GM18868 (cell line): Measurements from ENCODE around the gene PACSIN3.

Experiments used
- ATAC-seq: cut with Tn5 transposase; IDR thresholded peaks from one replicate; pipeline ENCODE4 v1.9.1; 2021; ENCODE audit warnings: mild to moderate bottlenecking, moderate library complexity; ENCODE audit not compliant: unreplicated experiment

Gene PACSIN3

DNA sequence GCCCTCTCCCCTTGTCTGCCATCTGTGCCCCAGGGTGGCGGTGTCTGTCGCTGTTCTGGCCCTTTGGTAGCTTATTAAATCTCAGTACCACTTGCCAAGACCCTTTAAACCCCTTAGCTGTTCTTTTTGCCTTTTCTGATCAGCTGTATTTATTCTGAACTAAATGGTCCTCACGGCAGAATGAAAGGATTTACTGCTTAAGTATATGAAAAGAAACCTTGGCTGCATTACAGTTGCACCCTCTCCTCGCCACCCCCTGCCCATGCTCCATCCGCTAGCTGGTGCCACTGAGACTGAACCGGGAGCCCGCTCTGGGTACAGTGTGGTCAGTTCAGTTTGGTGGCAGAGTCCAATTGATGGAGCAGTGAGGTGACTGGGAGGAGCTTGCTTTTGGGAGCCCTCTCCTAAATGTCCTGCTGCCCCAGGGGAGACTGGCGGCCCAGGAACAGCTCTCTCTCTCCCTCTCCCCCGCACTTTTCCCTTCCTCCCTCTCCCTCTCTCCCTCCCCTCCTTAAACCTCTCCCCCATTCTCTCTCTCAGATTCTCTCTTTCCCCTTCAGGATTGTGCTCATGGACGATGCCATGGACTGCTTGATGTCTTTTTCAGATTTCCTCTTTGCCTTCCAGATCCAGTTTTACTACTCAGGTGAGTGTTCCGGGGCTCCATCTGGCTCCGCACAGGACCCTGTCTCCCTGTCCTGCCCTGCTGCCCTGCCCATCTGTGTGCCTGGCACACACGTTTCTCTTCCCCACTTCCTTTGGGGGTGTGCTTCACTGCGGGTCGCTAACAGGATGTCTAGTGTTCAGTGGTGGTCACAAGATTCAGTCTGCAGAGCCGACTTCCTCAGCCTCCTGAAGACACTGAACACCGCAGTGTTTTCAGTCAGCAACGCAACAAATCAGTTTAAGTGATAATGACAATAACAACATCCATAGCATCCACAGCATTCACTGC lies 31.3 kb downstream of the PACSIN3 start:
- no peak for ATAC-seq

DNA sequence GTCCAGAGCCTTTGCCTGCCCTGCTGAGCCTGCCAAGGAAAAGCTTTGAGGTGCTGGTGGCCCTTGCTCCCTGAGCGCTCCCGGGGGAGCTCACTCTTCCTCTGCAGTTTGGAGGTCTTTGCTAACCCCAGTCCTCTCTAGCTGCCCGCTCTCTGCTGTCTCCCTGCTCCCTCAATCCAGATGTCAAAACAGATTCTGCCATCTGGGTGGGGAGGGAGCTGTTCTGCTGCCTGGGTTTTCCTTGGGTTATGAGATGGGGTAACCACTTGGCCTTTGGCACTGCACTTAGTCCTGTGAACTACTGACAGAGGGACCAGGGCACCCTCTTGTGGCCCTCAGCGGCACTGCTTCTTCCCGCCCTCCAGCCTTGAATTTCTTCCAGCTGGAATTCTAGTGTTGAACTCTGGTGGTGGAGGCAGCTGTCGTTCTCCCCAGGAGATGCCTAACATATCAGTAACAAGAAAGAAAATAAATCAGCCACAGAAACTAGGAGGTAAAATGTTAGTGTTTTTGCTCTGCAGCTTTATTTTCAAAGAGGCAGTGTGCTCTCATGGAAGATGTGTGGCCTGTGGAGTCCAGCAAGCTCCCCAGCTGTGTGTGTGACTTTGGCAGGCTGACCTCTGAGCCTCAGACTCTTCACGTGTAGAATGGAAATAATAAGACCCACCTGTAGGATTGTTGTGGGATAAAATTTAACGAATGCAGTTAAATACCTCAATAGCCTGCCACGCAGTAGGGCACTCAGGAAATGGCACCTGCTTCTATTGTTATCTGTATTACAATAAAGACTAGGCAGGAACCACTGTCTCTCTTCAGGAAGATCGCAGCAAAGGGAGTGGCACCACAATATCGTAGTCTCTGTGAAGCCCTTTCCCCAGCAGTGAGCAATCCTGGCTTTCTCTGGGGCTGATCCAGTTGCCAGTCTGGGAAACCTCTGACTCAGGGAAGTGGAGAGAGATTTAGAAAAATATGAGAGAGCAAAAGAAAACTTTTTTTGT lies 33.0 kb downstream of the PACSIN3 start:
- peak; percentile 41 for ATAC-seq

DNA sequence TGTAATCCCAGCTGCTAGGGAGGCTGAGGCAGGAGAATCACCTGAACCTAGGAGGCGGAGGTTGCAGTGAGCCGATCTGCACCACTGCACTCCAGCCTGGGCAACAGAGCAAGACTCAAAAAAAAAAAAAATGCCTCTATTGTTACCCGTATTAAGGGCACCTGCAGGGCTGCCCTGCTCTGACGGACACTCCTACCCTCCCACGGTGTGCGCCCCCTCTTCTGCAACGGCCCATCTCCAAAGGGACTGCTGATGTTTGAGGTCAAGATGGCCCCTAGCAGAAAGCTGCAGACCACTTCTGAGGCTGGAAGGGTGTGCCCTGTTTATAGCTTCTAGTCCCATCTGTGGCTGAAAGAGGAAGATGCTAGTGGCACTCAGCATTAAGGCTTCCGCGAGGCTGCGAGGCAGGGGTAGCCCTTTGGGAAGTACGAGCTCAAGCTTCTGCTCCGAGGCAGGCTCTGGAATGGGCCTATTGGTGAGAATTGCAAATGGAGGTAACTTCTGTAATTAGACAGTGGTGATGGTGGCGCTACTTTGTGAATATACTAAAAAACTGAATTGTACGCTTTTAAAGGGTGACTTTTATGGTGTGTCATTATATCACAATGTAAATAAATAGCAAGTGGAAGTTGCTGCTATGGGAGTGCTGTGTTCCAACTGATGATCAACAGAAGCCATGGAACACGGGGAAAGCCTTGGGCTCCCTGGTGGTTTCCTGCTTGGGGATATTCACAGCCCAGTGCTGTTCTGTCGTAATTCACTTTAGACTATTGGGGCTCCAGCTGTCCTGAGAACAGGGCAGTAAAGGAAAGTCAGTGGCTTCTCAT lies 33.9 kb downstream of the PACSIN3 start:
- no peak for ATAC-seq

DNA sequence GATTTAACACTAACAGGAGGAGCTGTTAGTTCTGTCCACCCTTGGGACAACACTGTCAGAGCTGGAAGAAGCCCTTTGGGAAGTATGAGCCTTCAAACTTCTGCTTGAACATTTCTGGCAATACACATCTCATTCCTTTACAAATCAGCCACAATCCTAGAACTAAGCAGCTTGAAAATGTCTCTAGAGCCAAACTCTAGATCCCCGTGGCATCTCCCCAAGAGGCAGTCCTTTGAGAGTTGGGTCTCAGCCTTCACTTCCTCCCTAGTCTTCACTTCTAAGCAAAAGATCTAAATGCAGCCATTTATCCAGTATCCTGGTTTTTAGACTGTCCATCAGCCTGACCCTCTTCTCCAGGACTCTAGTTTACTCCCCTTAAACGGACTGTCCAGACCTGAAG lies 36.5 kb downstream of the PACSIN3 start:
- no peak for ATAC-seq

DNA sequence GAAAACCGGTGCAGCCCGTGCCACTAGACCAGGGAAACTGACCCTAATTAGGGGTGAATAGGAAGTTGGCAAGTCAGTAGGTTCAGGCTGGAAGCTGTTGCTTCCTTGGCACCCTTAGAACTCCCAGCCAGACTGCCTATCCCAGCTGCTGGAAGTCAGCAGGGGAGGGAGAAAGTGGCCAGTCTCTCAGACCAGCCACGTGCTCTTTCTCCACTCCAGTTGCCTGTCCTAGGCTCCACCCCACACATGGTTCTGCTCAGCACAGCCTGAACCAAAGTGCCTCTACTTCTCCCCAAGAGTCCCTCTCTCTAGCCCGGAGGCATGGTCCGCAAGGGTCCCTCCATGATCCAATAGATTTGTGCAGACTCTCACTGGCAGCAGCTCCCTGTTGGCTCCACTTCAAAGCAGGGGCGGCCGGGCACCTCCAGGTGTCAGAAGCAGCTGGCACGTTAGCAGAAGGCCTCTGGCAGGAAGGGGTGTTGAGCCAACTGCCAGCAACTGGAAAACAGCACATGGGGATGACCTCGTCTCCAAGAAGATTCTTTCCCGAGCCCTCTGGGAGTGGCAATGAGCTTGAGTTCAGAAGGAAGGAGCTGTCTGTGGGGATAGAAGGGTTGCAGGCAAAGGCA lies 37.2 kb downstream of the PACSIN3 start:
- ATAC-seq: no peak

GRCh38 chr11:47148270-47148669 lies 38.0 kb downstream of the PACSIN3 start:
- ATAC-seq: no peak

DNA sequence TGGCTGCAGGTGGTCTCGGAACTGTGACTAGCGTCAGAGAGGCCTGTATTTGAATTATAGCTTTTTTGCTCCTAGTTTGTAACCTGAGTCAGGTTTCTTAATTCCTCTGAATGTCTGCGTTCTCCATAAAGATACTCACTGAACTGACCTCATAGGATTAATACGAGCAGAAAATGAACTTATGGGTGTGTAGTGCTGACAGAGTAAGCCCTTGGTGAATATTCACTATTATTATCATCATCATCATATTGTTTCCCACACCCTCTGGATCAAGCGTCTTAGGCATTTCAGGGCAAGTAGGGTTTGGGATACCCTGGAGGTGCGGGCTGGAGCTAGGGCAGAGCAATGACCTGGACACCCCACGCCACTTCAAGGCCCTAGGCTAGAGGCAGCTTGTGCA lies 38.6 kb downstream of the PACSIN3 start:
- no peak for ATAC-seq

DNA sequence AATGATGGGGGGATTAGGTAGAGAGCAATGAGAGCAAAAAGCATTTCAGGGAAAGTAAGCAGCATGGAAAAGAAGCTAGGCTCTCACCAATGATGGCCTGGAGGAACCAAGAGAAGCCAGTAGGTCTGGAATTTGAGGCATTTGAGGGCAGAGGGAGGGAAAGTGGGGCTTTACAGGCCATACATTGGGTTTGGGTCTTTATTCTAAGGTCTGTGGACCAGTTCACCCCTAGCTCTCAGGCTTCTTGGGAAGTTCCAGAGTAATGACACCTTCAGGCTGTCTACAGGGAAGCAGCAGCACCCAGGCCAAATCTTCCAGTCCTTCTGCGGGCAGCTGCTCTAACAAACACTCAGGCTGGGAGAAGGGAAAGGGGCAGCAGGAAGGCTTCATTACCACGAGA lies 39.0 kb downstream of the PACSIN3 start:
- ATAC-seq: no peak

DNA sequence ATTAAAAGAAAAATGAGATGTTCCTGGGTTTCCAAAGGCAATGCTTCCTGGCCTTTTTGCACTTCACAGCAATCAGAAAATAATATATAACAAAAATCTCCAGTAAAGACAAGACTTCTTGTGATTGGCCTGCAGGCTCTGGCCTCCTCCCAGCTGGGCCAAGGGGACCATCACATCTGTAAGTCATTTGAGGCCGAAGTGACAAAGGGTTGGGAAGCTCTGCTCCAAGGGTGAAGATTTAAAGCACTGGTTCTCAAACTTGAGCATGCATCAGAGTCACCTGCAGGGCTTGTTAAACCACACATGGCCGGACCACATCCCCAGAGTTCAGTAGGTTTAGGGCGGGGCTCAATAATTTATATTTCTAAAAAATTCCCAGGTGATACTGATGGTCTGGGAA lies 41.7 kb downstream of the PACSIN3 start:
- no peak for ATAC-seq

GRCh38 chr11:47143322-47143721 lies 42.9 kb downstream of the PACSIN3 start:
- no peak for ATAC-seq

DNA sequence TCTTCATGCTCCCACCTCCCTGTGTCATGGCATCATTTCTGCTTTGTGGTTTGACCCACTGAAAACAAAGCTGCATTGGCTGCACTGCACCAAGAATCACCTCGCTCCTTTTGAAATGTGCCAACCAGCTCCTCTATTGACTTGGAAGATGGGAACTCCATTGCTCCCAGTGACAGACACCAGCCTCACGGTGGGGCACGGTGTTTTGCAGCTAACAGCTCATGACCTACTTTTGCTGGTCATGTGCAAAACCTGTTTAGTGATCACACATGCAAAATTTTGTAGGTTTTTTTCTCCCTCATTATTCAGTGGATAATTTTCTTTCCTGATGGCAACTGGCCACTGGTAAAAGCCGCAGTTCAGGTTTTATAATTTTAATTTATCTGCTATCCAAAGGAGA lies 46.4 kb downstream of the PACSIN3 start:
- ATAC-seq: no peak

- no peak for ATAC-seq
Measured at GRCh38 chr11:47137476-47137875, 48.8 kb downstream of the PACSIN3 start.

GRCh38 chr11:47136921-47137320 lies 49.3 kb downstream of the PACSIN3 start:
- no peak for ATAC-seq

DNA sequence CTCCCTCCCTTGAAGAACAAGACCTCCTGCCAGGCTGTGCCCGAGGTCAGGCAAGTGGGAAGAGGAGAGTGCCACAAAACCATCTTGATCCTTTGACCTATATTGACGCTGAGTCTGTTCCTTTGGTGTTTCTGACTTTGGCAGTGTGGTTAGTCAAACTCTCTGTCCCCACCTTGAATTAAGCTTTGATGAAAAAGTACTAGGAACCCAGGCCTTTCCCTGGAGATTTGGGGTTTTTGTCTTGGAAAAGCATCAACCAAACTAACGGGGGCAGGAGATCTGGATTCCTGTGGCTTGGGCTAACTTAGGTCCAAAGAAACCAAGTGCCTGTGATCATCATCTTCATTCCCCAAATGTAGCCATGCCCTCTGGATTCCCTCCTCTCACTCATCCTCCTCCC lies 49.9 kb downstream of the PACSIN3 start:
- no peak for ATAC-seq

- ATAC-seq: no peak
Measured at GRCh38 chr11:47132981-47133380, 53.3 kb downstream of the PACSIN3 start.

- no peak for ATAC-seq
Measured at GRCh38 chr11:47132490-47132889, 53.7 kb downstream of the PACSIN3 start.

- no peak for ATAC-seq
Measured at GRCh38 chr11:47131136-47131535, 55.1 kb downstream of the PACSIN3 start.

- no peak for ATAC-seq
Measured at GRCh38 chr11:47130543-47130942, 55.7 kb downstream of the PACSIN3 start.
